ENCODE data around the gene LRFN5. TPM values are rescaled to one million over a fixed set of nuclear protein-coding genes. Genes with fewer than 3 reads are reported as not detected.

The LRFN5 gene
- total RNA-seq, 1 donor = 1.7 TPM

DNA sequence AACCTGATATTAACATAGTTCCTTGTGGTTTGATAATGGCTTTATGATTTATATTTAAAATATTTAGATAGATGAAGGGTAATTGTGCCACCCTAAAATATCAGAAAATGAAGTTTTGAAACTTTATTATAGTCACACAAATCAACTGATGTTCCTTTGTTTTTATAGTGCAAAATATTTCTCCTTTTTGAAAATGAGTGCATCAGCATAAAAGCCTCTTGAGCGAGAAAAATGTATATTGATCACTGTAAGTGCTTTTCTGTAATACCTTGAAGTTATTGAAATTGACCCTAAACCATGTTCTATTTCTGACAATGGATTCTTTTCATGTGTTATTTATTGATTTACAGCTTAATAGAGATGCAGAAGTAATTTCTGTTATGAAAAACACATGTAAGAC, 35.0 kb downstream of the LRFN5 start:
- TF ChIP-seq, protein P1, sequence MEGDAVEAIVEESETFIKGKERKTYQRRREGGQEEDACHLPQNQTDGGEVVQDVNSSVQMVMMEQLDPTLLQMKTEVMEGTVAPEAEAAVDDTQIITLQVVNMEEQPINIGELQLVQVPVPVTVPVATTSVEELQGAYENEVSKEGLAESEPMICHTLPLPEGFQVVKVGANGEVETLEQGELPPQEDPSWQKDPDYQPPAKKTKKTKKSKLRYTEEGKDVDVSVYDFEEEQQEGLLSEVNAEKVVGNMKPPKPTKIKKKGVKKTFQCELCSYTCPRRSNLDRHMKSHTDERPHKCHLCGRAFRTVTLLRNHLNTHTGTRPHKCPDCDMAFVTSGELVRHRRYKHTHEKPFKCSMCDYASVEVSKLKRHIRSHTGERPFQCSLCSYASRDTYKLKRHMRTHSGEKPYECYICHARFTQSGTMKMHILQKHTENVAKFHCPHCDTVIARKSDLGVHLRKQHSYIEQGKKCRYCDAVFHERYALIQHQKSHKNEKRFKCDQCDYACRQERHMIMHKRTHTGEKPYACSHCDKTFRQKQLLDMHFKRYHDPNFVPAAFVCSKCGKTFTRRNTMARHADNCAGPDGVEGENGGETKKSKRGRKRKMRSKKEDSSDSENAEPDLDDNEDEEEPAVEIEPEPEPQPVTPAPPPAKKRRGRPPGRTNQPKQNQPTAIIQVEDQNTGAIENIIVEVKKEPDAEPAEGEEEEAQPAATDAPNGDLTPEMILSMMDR (IDR thresholded peaks at IDR 0.05; ENCODE audit: insufficient read depth, low read depth, low read length) = no peak
- H3K4me3 ChIP-seq (ENCODE audit: low read depth, low read length) = no peak overlapping the region
- no peak for DNase-seq (ENCODE audit: low read depth)

DNA sequence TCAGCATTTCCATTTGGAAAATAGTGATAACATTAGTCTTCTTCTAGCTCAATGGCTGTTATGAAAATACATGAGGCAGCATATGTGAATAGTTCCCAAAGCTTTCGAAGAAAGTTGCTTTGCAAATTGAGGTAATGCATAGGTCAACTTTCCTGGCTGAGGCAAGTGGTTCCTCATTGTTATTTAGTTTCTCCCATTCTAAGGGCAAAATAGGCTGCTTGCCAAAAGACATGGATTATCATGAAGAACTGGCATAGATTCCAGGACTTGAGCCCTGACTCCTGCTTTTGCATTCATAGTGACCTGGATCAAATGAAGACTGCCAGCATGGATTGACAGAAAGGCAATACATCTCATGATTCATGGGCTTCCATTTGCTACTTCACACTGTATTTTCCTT, 35.7 kb downstream of the LRFN5 start:
- TF ChIP-seq, protein P1 (IDR thresholded peaks at IDR 0.05; ENCODE audit: insufficient read depth, low read depth, low read length) = no peak
- DNase-seq (ENCODE audit: low read depth) = no peak

DNA sequence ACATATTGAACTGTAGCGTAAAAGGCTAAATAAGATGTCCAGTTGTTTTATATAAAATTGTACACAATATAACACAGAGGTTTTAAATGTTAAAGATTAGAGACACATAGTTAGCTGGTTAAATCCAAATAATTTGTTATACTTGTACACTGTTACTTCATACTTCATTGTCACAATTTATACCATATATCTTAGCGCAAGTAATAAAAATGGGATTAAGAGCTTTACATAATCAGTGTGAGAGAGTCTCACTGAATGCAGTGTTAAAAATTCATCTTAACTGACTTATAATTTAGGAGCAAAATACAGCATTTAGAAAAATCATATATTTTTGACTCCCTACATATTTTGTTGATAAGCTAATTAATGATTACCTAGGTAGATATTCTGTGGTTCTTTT, 36.1 kb downstream of the LRFN5 start:
- no peak overlapping the region for H3K4me3 ChIP-seq (ENCODE audit: low read depth, low read length)
- TF ChIP-seq, protein P1 (IDR thresholded peaks at IDR 0.05; ENCODE audit: insufficient read depth, low read depth, low read length) = no peak
- DNase-seq (ENCODE audit: low read depth) = no peak

More for the DNA sequence above, 35.7 kb downstream of the LRFN5 start:
- H3K4me3 ChIP-seq (ENCODE audit: low read depth, low read length) = no peak overlapping the region

DNA sequence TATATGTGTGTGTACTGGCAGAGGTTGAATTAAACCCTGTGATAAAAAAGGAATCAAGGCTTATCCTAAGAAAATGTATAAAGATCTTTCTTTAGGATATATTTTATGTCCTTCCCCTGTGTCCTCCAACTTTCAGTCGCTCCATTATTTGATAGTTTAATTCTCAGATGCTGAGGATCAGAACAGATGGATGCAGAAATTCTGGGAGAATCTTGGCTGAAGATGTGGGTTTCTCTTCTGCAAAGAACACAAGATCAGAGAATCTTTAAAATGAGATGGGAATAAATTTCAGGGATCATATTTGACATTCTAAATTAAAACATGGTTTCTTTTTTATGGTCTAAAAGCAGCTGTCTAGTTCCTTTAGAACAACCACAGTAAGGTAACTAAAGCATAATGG, 37.9 kb downstream of the LRFN5 start:
- TF ChIP-seq, protein P1 (IDR thresholded peaks at IDR 0.05; ENCODE audit: insufficient read depth, low read depth, low read length) = no peak
- H3K4me3 ChIP-seq (ENCODE audit: low read depth, low read length) = no peak overlapping the region
- DNase-seq (ENCODE audit: low read depth) = no peak

DNA sequence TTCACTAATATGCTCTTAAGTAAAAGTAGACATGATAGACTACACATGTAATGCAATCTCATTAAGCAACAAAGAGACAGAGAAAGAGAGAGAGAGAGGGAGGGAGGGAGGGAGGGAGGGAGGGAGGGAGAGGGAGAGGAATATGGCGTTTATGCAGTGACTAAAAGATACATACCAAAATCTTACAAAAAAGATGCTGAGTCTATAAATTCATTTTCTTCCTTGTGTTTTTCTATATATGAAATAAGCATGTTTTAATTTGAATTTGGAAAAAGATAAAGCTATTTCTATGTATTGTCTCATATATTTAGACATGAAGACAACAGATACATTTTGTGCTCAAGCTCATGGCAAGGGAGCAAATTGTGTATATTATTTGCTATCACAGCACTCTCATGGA, 44.1 kb downstream of the LRFN5 start:
- TF ChIP-seq, protein P1 (IDR thresholded peaks at IDR 0.05; ENCODE audit: insufficient read depth, low read depth, low read length) = no peak

DNA sequence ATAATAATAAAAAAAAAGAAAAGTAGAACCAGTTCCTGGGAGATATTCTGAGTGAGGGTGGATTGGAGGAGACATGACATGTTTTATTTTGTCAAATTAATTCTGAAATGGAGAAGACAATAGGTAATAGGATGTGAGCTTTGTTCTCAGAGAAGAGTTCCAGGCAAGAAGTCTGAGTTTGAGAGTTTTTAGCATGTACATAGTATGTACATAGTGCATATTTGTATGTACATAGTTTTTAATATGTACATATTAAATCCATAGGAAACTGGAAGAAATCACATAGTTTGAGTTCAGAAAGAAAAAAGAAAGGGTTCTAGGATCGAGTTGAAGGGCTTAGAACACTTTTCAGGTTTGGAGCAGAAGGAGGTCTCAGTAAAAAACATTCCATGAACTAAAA, 47.5 kb downstream of the LRFN5 start:
- no peak overlapping the region for H3K4me3 ChIP-seq (ENCODE audit: low read depth, low read length)
- DNase-seq (ENCODE audit: low read depth) = no peak
- TF ChIP-seq, protein P1 (IDR thresholded peaks at IDR 0.05; ENCODE audit: insufficient read depth, low read depth, low read length) = no peak

More for the DNA sequence above, 44.1 kb downstream of the LRFN5 start:
- no peak for DNase-seq (ENCODE audit: low read depth)
- H3K4me3 ChIP-seq (ENCODE audit: low read depth, low read length) = no peak overlapping the region

DNA sequence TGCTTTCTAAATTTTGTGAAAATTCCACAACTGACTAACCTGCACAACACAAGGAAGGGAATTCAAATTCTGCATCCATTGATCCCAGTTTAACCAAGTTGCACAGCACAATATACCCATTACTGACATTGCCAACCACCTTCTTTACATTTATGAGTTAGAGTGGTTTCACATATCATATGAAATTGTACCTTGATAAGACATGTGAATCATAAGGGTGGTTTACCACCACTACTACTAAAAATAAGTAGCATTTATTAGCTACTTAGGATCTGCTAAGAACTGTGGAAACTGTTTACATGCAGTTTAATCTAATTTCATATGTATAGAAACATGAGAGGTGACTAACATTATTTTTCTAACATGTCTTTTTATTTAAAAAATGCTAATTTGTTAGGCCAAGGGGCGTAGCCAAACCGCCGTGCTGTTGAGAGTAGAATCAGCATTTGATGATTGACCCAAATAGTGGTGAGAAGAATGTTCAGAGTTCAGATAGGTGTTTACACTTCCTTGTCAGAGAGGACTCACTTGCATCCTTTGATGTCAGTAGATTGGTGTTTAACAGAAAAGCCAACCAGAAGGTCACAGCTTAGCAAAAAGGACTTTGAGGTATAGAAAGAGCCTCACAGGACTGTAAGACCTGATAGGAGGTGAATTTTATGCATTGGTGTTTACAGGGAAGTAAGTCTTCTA, 56.2 kb downstream of the LRFN5 start:
- H3K4me3 ChIP-seq (ENCODE audit: low read depth, low read length) = no peak overlapping the region
- TF ChIP-seq, protein P1 (IDR thresholded peaks at IDR 0.05; ENCODE audit: insufficient read depth, low read depth, low read length) = no peak
- no peak for DNase-seq (ENCODE audit: low read depth)
